Measurements from ENCODE around the gene PIP5K1B.

Gene PIP5K1B

DNA sequence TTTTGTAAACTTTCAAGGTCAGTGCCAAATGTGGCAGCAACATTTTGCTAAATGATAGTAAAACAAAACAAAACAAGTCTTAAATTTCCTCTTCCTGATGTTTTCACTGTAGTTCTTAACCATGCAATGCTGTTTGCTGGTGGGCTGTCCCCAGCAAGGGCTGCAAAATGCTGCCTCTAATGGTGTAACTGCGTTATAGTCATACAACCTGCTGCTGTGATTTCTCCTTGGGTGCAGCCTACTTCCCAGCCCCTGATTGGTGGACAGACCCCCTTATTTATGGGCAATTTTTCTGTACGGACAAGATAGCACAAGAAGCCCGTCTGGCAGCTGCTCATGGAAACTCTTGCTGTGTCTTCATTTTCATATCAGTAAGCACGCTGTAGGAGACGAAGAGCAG is 26.6 kb upstream of the PIP5K1B start:
- no peak overlapping the region for H3K4me3 ChIP-seq (ENCODE audit: control insufficient read depth, low read depth, low read length)
- TF ChIP-seq, protein P1, sequence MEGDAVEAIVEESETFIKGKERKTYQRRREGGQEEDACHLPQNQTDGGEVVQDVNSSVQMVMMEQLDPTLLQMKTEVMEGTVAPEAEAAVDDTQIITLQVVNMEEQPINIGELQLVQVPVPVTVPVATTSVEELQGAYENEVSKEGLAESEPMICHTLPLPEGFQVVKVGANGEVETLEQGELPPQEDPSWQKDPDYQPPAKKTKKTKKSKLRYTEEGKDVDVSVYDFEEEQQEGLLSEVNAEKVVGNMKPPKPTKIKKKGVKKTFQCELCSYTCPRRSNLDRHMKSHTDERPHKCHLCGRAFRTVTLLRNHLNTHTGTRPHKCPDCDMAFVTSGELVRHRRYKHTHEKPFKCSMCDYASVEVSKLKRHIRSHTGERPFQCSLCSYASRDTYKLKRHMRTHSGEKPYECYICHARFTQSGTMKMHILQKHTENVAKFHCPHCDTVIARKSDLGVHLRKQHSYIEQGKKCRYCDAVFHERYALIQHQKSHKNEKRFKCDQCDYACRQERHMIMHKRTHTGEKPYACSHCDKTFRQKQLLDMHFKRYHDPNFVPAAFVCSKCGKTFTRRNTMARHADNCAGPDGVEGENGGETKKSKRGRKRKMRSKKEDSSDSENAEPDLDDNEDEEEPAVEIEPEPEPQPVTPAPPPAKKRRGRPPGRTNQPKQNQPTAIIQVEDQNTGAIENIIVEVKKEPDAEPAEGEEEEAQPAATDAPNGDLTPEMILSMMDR (IDR thresholded peaks at IDR 0.05; ENCODE audit: control insufficient read depth, insufficient read depth, low read depth, low read length, missing control alignments), result no peak
- no peak for DNase-seq (ENCODE audit: low read depth)

DNA sequence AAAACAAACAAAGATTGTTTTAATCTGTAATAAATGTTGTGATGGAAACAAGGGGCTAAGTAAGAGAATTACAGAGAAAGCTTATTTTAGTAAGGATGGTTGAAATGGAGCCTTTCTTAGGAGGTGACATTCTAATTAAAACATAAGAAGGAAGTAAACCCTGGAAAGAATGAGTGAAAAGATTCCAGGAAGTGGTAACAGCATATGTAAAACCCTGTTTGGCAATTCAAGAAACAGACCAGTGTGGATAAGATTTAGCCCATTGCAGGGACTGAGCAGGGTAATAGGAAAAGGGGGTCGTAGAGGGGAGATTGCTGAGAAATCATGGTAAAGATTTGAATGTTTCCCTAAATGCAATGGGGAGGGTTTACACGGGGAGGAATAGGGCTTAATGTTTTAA is 21.6 kb upstream of the PIP5K1B start:
- no peak for DNase-seq (ENCODE audit: low read depth)
- no peak overlapping the region for H3K4me3 ChIP-seq (ENCODE audit: control insufficient read depth, low read depth, low read length)
- TF ChIP-seq, protein P1 (IDR thresholded peaks at IDR 0.05; ENCODE audit: control insufficient read depth, insufficient read depth, low read depth, low read length, missing control alignments), result no peak

DNA sequence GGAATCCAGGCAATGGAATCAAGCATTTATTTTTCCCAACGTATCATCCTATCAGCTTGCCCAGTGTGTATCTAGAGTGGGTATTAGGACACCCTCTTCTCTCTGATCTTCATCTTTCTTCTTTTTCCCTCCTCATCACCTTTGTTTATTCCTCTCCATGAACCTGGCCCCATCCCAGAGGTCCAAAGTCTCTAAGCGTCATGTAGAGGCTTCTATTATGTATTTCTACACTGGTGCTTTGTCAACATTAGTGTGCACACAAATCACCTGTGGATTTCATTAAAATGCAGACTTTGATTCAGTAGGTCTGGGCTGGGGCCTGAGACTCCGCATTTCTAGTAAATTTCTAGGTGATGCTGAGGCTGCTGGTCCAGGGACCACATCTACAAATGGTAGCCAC is 19.8 kb upstream of the PIP5K1B start:
- TF ChIP-seq, protein P1 (IDR thresholded peaks at IDR 0.05; ENCODE audit: control insufficient read depth, insufficient read depth, low read depth, low read length, missing control alignments), result no peak
- no peak overlapping the region for H3K4me3 ChIP-seq (ENCODE audit: control insufficient read depth, low read depth, low read length)
- no peak for DNase-seq (ENCODE audit: low read depth)

DNA sequence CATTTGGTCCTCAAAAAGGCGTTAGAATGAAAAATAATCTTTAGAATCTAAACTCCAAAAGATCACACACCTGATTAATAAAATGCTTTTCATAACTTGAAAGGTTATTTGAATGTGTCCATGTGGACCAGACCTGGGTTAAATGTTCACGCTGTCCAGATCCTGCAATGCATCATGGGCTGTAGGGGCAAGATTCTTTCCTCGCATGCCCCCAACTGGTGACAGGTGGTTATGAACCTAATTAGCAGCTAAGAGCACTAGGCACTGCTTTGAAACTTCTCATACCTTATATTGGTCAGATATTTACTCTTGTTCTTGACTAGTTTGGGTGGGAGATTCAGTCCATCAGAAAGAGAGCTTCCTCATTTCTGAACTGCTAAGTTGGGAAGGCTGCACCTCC is 19.3 kb upstream of the PIP5K1B start:
- H3K4me3 ChIP-seq (ENCODE audit: control insufficient read depth, low read depth, low read length), result no peak overlapping the region
- TF ChIP-seq, protein P1 (IDR thresholded peaks at IDR 0.05; ENCODE audit: control insufficient read depth, insufficient read depth, low read depth, low read length, missing control alignments), result peak; percentile 23
- no peak for DNase-seq (ENCODE audit: low read depth)

DNA sequence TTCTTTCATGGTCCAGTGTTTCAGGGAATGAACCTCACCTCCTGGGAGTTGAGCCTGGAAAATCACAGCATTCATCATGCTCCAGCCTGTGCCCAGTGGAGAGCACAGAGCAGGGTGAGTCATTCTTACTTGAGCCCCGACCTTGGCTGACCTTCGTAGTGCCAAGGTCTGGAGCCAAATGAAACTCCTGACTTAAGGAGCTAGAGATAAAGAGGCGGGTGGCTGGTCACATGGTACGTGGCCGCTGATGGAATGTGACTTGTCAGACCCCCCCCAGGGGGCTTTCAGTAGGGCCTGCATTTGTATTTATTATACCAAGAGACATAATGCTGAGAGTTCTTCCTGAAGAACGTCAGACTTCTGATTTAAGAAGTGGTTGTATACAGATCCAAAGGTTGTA is 15.0 kb upstream of the PIP5K1B start:
- TF ChIP-seq, protein P1 (IDR thresholded peaks at IDR 0.05; ENCODE audit: control insufficient read depth, insufficient read depth, low read depth, low read length, missing control alignments), result no peak
- DNase-seq (ENCODE audit: low read depth), result no peak
- no peak overlapping the region for H3K4me3 ChIP-seq (ENCODE audit: control insufficient read depth, low read depth, low read length)

DNA sequence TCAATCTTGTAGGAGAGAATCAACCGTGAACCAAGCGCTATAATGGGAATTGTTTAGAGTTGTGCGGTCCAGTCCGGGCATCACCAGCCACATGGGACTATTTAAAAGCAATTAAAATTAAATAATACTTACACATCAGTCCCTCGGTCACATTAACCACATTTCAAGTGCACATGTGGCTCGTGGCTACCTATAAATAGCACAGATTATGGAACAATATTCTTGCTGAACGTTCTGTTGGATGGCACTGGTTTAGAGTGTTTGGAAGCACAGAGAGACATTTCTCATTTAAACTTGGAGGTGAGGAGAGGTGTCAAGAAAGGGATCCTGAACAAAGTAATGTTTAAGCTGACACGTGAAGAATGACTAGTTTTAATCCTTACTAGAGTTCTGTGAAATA is 12.5 kb upstream of the PIP5K1B start:
- H3K4me3 ChIP-seq (ENCODE audit: control insufficient read depth, low read depth, low read length), result no peak overlapping the region
- TF ChIP-seq, protein P1 (IDR thresholded peaks at IDR 0.05; ENCODE audit: control insufficient read depth, insufficient read depth, low read depth, low read length, missing control alignments), result no peak

DNA sequence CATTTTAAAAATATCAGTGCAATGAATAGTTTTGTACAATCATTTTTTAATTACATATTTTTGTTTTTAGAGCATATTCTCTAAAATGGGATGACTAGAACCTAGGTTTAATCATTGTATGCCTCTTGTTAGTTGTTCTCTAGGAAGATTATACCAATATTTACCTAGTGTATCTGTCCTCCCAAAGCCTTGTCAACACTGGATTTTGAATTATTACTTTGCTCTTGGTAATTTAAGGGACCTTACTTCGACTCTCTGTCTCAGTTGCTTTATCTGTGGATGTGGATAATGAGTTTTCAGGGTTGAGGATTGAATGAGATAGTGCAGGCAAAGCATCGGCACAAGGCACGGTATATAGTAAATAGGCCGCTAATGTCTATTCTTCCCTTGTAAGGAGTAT is 10.9 kb upstream of the PIP5K1B start:
- no peak for DNase-seq (ENCODE audit: low read depth)
- TF ChIP-seq, protein P1 (IDR thresholded peaks at IDR 0.05; ENCODE audit: control insufficient read depth, insufficient read depth, low read depth, low read length, missing control alignments), result no peak
- no peak overlapping the region for H3K4me3 ChIP-seq (ENCODE audit: control insufficient read depth, low read depth, low read length)

More for the DNA sequence above, 12.5 kb upstream of the PIP5K1B start:
- DNase-seq (ENCODE audit: low read depth), result no peak

All from AG09309 (cell line).